ENCODE measurements around the gene AGXT2.

DNA sequence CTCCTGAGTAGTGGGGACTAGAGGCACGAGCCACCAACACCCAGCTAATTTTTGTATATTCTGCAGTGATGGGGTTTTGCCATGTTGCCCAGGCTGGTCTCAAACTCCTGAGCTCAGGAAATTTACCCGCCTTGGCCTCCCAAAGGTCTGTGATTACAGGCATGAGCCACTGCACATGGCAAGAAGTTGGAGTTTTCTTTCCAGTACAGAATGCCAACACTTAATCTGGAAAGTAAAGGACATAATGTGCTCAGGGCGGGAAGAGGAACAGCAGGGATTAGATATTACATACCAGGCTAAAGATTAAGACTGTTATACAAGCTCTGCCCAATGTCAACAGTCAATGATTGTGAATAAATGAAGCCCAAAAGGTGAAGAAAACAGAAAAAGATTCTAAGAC is 47.2 kb upstream of the AGXT2 start:
- TF ChIP-seq, protein P1, sequence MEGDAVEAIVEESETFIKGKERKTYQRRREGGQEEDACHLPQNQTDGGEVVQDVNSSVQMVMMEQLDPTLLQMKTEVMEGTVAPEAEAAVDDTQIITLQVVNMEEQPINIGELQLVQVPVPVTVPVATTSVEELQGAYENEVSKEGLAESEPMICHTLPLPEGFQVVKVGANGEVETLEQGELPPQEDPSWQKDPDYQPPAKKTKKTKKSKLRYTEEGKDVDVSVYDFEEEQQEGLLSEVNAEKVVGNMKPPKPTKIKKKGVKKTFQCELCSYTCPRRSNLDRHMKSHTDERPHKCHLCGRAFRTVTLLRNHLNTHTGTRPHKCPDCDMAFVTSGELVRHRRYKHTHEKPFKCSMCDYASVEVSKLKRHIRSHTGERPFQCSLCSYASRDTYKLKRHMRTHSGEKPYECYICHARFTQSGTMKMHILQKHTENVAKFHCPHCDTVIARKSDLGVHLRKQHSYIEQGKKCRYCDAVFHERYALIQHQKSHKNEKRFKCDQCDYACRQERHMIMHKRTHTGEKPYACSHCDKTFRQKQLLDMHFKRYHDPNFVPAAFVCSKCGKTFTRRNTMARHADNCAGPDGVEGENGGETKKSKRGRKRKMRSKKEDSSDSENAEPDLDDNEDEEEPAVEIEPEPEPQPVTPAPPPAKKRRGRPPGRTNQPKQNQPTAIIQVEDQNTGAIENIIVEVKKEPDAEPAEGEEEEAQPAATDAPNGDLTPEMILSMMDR (IDR thresholded peaks at IDR 0.05 in 2 of 3, conservative IDR thresholded peaks at IDR 0.05 in 1 of 3; ENCODE audit: insufficient read depth in 2 of 3, low read depth in 1 of 3, low read length in 3 of 3), result no peak
- TF ChIP-seq FOSL1 (tag; conservative IDR thresholded peaks at IDR 0.05), result no peak
- TF ChIP-seq NBN (IDR thresholded peaks at IDR 0.05; ENCODE audit: low read depth), result no peak
- no peak for TF ChIP-seq TCF3 (CRISPR knock-in tag; IDR thresholded peaks at IDR 0.05)
- TF ChIP-seq ZBTB7A (IDR thresholded peaks at IDR 0.05; ENCODE audit: borderline replicate concordance, control insufficient read depth, low read depth, low read length), result no peak

Data from K562 (cell line).